HG02588 (cell line): ENCODE measurements around the gene URM1.

Source experiments
- ATAC-seq: cut with Tn5 transposase; IDR thresholded peaks from one replicate; pipeline ENCODE4 v1.9.1; 2021; ENCODE audit warnings: mild to moderate bottlenecking, moderate library complexity; ENCODE audit not compliant: unreplicated experiment

URM1 gene

DNA sequence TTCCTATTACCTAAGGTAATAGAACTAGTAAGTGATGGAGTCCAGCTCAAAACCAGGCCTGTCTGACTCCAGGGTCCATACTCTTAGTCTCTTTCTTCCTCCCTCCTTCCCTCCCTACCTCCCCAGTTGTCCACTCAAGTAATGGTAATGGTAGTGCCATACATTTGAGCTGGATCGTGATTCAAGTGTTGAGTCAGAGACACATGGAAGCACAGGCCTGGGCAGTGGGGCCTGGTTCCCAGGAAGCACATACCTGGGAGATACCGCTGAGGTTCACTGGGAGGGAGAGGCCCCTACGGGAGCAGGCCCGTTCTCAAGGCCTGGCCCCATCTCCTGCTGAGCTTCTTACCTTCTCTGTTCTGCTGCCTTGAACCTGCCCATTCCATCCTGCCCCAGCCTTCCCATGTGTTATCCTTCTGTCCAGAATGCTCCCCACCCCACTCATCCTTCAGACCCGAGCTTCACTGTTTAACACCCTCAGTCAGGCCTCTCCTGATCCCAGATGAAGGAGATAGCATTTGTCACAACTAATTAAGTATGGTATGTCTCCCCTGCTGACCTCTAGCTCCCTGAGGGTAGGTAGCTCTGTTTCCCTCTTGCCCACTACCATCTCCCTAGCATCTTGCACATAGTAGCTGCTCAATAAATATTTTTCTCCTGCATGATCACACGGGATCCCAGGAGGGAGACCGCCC lies 13.8 kb downstream of the URM1 start:
- ATAC-seq = no peak

DNA sequence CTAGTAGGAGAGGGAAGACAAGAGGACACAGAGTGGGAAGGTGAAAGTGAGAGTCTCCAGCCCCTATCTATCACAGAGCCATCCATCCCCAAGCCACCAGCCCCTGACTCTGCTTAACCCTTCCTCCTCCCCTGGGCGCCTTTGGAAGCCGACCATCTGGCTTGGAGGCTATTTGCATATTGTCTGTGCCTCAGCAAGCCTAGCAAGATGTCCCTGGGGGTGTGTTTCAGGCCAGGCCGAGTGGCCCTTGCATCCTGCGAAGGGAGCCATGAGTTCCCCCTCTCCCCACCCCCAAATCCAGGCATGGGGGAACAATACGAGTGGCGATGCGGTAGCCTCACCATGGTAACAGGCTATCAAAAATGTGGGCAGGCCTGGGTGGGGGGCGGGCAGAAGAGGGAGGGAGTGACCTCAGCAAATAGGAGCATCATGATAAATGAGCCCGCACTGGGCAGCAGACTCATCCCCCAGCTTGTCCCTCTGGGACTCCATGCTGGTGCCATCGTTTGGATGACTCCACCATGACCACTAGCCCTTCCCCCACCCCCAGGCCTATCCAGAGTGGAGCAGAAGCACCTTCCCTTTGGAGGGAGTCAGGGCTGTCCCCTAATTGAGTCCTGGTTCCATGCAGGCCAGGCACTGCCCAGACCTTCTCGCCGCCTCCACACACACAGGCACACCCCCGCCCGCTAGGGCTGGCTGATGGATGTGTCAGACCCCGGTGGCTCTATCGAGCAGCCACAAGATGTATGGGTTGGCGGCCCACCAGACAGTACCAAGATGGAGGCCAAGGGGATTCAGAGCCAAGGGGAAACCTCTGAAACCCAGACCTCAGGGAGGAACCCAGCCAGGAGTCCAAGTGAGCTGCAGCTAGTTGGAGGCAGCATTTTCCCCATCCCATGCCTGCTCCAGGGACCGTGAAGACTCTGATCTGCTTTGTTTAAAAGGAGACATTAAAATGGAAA lies 14.6 kb downstream of the URM1 start:
- no peak for ATAC-seq

DNA sequence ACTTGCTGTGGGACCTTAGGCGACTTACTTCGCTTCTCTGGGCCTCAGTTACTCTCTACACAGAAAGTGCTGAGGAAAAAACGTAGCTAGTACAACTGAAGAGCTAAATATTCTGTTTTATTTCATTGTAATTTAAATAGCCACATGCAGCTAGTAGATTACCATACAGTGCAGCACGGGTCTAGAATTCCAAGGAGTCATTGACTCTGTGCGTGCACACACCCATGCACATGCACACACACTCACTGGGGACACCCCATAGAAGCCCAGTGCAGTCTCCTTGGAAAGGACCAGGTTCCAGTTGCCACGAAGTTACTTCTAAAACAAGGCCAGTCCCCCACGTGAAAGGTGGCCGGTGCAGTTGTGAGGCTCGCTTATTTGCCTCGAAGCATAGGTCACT lies 17.0 kb downstream of the URM1 start:
- no peak for ATAC-seq

DNA sequence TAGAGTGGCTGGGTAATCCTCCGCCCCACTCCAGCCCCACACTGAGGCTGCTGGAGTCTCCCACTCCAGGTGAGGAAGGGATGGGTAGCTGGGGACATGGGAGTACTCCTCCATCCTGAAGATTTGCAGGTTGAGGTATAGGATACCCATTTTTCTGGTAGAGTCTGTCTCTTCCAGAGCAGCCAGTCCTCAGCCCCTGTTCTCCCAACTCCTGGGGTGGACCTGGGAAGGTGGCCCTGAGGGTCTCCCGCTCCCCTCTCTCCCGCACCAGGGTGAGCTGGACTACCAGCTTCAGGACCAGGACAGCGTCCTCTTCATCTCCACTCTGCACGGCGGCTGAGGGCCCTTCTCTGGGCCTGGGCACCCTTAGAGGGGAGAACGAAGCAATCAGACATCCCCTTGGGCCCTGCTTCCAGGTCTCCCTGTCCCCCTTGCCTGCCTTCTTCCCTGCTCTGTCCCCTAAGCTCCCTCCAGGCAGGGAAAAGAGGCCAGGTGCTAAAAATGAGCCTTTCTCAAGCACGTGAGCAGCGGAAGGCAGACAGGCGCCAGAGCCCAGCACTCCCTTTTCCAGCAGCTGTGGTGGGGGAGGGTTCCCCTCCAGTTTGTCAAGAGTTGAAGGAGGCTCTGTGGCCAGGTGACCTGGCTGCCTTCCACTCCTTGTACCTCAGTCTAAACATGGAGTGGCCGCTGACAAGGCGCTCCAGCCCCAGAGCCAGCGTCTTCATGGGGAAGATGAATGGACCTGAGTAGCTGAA lies 18.4 kb downstream of the URM1 start:
- no peak for ATAC-seq

DNA sequence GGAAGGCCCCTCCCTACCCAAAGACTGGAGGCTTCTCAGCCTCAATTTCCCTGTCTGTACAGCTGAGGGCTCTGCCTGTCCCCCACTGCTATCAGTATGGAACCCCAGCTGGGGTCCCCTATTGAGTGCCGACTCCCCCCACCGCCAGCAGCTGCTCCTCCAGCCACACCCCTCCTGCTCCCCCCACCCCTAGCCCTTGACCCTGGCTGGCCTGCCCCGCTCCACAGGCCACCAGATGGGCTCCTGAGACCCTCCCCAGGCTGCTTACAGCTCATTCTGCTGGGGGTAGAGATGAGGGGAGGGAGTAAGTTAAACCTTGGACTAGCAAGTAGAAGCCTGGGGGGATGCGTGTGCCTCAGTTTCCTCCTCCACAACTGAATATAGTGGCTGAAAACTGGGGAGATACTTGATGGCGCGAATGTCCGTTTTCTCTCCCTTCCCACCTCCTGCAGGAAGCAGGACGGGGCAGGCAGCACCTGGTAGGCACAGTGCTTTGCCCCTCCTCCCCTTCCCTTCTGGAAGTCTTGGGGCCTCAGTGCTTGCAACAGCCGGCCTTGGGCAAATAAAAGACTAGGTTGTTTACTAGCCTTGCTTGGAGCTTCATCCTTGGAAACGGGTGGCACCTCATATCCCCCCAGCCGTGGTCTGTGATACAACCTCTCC lies 19.1 kb downstream of the URM1 start:
- no peak for ATAC-seq

DNA sequence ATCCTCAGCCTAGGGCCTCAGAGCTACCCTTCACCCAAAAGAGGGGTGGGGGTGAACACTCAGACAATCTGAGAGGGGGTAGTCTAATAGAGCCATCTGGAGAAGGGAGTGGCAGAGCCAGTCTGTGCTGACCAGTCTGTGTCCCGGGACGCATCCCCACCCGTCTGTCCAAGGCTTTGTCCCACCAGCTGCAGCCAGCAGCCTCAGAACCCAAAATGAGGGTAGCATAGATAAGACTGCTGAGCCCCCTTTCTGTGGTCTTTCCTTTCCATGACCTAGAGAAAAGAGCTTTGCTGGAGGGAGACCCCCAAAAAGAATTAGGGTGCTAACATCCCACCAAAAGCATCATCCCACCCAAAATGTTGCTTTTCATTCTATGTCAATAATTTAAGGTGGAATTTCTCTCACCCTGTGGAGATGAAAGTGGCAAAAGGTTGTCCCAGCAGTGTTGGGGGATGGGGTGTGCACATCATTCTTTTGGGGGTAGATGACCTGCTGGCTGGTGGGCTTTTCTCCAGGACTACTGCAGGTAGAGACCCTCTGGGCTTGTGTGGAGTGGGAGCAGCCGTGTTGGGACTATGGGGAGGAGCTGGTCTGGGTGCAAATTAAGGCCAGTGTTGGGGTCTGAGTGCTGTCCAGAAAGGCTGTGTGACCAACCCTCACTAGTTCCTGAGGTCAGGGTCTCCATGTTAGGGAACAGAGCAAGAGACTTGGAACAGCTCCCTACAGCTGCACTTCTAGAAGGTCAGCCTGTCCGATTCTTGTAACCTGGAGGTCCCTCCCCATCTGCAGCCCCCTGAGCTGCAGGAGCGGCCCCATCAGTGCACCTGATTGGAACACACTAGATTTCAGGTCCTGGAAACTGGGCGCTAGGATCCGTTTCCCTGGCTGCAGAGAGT lies 19.9 kb downstream of the URM1 start:
- no peak for ATAC-seq

DNA sequence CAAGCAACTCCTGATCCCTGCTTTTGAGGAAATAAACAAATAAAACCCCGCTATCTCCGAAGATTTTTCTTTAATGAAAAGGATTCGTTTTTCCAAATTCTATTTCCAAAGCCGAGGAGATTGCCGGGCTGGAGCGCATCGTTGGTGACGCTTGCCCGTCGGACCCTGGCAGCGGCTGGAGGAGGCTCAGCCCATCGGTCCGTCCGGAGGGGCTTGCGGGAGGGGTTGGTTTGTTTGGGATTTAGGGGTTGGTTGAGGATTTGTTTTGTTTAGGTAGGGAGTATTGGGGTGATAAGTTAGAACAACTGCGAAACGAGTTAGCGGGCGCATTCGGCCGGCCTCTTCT lies 20.8 kb downstream of the URM1 start:
- no peak for ATAC-seq

DNA sequence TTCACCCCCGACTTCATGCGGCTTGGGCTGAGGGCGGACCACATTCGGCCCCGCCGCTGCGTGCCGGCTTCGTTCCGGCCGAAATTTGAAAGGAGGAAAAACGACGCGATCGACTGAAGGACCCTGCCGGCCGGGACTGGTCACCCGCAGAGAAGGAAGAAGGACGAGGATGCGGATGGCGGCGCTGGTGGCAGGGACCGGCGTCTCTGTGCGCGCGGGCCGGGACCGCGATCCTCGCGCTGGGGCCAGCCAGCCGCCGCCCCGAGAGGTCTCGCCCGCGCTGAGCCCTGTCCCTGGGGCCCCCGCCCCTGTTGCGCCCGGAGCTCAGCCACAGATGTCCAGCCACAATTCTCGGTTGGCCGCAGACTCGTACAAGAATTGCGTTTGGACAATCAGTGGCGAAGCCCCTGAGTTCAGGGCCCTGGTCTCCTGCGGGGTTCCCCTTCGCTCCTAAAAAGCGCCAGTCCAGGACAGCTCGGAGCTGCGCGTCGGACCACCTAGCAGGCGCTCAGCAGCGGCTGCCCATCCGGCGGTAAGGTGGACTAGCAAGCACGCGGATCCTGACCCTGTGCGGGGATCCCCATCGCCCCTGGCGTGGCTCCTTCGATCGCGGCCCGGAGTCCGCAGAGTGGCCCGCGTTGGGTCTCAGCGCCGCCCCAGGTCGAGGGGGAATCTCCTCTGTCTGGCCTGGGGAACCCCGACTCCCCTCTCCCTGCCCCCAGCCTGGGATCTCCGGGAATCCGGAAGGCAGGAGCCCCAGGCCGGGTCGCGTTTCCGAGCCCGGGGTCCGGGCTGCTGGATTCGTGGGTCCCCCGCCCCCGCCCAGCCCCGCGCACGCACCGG lies 21.3 kb downstream of the URM1 start:
- no peak for ATAC-seq

DNA sequence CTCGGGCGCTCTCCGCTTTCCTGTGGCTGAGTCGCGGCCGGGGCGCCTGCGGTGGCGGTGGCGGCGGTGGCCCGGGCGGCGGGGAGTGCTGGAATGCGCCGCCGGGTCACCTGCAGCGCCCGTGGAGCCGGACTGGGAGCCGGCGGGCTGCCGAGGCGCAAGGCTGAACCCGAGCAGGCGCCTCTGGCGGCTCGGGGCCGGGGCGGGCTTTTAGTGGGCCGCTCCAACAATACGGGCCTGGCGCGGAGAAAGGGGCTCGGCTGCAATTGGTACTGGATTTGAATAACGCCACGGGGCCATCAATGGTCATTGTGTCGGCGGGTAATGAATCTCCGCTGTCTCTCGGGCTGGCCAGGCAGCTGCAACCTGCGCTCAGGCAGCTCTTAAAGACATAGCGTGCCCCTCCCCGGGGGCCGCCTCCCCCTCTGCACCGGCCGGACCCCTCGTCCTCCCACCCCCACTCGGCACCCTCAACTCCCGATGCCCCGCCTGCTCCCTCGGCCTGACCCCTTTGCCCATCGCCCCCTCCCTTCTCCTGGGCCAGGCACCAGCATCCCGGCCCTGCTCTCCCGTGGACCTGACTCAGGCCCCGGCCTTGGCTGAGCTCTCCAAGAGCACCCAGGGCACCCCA lies 22.1 kb downstream of the URM1 start:
- no peak for ATAC-seq

DNA sequence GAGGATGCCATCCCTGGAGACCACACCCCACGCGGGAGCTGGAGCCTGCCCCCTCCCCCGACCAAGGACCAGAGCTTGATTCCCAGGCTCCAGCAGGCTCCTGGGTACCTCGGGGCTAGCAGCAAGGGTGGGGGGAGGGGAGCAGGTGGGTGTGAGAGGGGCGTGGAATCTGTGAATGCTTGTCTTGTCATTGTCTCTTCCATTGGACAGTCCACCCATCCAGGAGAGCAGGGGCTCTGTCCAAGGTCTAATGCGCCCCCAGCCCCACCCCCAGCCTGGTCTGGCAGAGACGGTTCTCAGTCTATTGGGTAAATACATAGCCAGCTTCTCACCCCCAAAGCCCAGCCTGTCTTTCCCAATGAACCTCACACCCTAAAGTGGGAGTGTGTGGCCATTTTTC lies 22.8 kb downstream of the URM1 start:
- no peak for ATAC-seq

DNA sequence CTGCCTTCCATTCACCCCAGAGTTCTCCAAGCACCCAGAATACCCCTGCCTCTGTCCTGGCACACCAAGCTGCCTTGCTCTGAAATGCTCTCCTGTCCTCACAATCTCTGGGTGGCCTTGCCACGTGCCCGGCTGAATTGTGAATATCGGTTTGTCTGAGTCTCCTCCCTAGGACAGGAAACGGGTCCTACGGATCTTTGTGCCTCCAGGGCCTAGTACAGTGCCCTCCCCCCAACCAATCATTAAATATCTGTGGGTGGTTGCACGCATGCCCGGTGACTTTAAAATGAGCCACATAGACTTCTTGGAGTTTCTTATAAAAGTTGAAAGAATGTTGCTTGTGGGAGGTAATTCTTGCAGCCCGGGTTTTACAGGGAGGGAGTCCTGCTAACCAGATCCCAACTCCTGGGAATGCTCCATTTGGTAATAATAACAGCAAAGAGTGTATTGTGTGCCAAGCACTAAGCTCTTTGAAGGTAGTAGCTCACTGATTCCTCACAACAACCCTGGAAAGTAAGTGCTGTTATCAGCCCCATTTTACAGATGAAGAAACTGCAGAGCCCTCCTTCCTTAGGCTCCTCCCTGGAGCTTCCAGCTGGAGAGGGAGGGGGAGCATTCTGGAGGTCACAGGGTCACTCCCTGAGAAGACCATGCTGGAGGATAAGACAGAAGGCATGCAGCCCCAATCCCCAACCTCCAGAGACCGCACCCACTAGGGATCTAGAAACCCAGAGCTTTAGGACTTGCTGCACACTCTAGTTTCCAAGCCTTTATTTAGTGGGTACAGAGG lies 23.4 kb downstream of the URM1 start:
- ATAC-seq = no peak

DNA sequence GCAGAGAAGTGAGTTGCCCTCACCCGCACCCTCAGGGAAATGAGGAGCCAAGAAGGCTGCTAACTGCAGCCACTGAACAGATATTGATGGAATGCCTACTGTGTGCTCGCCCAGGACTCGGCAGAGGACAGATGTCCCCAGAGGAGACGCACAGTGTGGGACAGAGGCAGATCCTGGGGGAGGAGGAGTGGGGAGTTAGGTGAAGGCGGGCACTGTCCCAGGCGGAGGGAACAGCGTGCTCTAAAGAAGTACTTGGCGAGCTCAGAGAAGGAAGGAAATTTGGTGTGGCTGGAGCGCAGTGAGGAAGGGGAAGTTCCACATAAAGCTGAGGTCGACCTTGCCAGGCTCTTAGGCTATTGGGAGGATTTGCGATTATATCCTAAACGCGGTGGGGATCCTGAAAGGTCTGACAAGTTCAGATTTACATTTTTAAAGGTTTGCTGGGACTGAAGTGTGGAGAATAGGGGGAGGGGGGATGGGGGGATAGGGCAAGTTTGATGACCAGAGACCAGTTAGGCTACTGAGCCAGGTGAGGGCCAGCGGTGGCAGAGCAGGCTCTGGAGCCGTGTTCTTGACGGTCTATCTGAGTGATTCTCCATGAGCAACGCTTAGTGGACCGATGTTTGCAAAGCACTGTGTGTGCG lies 25.9 kb downstream of the URM1 start:
- no peak for ATAC-seq

DNA sequence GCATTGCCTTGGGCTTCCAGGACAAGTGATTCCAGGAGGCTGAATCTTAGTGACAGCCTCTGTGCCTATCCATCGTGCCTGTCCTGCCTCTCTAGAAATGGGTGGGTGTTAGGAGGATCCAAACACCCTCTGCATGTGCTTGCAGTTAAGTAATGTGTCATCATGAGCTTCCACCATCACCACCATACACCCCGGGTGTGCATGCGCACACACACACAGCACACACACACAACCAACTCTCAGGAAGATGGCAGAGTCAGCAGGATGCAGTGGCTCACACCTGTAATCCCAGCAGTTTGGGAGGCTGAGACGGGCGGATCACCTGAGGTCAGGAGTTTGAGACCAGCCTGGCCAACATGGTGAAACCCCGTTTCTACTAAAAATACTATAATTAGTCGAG lies 26.7 kb downstream of the URM1 start:
- ATAC-seq = no peak

DNA sequence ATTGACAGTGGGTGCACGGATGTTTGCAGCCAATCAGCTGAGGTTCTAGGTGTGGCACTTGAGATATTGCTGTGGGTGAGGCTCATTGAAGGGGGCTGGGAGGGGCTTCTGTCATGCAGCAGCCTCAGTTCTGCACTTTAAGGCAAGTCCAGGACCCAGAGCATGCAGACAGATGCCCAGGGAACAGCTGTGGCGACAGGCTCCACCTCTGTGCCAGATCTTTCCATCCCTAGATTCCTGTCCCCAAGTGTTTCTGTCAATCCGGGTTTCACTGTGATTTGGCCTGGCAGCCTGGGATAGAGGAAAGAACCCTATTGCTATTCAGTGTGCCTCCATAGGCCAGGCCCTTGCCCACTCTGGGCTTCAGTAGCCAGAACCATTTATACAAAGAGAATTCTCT lies 28.7 kb downstream of the URM1 start:
- no peak for ATAC-seq

DNA sequence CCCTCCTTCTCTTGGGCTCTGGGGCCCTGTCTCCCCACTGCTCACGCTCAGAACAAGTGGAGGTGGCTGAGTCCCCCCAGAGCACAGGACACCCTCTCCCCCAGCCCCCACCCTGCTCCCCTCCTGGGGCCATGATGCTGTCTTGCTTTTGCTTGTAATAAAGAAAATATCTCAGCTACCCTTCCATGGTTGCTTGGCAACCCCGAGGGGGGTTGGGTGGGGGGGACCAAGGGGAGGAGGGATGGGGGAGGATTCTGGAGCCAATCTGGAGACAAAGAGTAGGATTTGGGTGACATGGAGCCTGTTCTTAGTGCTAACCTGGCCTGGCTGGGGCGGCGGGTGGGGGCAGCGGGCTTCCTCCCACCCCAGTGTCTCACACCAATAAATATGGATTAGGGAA lies 33.4 kb downstream of the URM1 start:
- ATAC-seq = no peak

DNA sequence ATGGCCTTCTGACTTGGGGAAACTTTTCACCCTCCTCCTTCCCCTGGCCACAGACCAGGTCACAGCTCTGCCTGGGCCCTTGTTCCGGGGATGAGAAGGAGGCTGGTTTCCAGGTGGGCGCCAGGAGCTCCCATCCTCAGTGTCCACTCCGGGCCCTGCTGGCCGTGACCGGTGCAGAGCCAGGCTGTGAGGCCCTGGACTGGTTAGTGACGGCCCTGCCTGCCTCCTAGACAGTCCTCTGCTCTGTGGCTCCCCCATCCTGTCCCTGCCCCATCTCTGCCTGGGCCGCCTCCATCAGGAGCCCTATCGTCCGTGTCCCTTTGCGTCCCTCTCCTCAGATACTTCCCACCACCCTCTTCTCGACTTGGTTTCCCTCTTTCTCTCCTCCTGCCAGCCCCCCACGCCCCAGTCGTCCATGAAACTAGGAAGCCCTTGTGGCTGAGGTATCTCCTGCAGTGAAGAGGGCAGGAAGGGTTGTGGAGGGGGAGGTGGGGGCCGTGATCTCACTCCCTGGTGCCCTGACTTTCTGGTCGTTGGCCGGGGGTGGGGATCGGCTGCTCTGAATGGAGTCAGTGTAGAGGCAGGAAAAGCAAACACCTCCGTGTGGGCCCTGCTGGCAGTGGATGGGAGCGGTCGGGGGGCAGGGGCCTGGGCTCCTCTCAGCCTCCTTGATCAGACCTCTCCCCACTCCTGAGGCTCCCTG lies 34.1 kb downstream of the URM1 start:
- ATAC-seq = no peak

DNA sequence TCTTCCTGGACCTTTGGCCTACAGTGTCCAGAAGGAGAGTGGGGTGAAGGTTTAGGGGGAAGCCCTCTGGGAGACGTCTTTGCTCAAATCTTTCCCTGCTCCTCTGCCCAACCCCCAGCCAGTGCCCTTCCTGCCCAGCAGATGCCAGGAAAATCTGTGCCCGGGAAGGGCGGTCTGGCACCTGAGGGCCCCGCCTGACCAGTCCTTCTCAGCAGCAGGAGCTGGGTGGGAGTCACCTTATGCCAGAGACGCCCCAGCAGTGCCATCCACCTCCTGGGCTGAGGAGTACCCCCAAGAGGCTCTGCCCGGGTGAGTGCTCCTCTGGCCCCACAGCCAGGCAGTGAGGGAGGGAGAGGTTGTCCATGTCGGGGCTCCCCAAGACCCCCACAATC lies 34.6 kb downstream of the URM1 start:
- no peak for ATAC-seq
